Ovary (tissue), 9 donors: ENCODE measurements around the gene DHRS12. TPM values are rescaled to one million over a fixed set of nuclear protein-coding genes. Genes with fewer than 3 reads are reported as not detected.

Experiments
- DNase-seq, 5 donors: peaks; one replicate each; pipeline ENCODE4 v3.0.0-alpha.2; 2019 to 2020
- H3K27ac ChIP-seq, 2 donors: fragments of 200-600 bp; one replicate each; pipeline versions ENCODE4 v1.5.1 to v1.8.0; 2019 to 2022
- H3K27me3 ChIP-seq: fragments of 200-600 bp; one replicate; pipeline ENCODE4 v1.8.0; 2022
- H3K36me3 ChIP-seq: fragments of 200-600 bp; sonication (generic); one replicate; pipeline ENCODE4 v1.5.1; 2019
- H3K4me1 ChIP-seq: one replicate; pipeline ENCODE4 v1.8.1; 2013; ENCODE audit warnings: mild to moderate bottlenecking, moderate library complexity; ENCODE audit not compliant: insufficient read depth
- H3K4me3 ChIP-seq: fragments of 200-600 bp; sonication (generic); one replicate; pipeline ENCODE4 v1.5.1; 2017
- H3K9me3 ChIP-seq, 2 donors: fragments of 200-600 bp in 1 of 2; sonication (generic) in 1 of 2; one replicate each; pipeline versions ENCODE4 v1.5.1 to v1.8.1; 2013 to 2019; ENCODE audit warnings: mild to moderate bottlenecking in 1 of 2, moderate library complexity in 1 of 2
- CTCF ChIP-seq, 3 donors: fragments of 450-650 bp in 2 of 3; fragments of 200-600 bp in 1 of 3; IDR thresholded peaks; one replicate each; pipeline versions ENCODE4 v1.5.1 to v1.8.0; 2016 to 2022; ENCODE audit warnings: antibody characterized with exemption in 3 of 3, mild to moderate bottlenecking in 1 of 3
- EP300 ChIP-seq: sonication (generic); formaldehyde crosslinking; IDR thresholded peaks from one replicate; pipeline ENCODE4 v1.6.1; 2017; ENCODE audit warnings: antibody characterized with exemption
- POLR2A ChIP-seq: fragments of 450-650 bp; IDR thresholded peaks from one replicate; pipeline ENCODE4 v1.6.1; 2017; ENCODE audit warnings: antibody characterized with exemption, mild to moderate bottlenecking, moderate library complexity
- WGBS, 3 donors: extraction: QIAGEN DNeasy Blood & Tissue Kit in 1 of 3; methylation state at CpG; one replicate each; pipeline versions ENCODE4 v1.1.5 to v1.1.7; 2013 to 2017; 5-methylcytosine and 5-hydroxymethylcytosine counted together
- intact Hi-C, 4 donors: fragments of 100-400 bp; cut with DNase I; formaldehyde crosslinking; loops; one replicate each; pipeline versions ENCODE4 v1.11.0 to v1.15.1; 2022 to 2023
- polyA plus RNA-seq, 2 donors: library from polyadenylated mRNA; stranded (reverse); fragments of 200-250 nt in 1 of 2; fragments of 350-450 nt in 1 of 2; fragmentation: Illumina TruSeq in 1 of 2; extraction: RNeasy Lipid Tissue Mini Kit (QIAGEN cat#74804) in 1 of 2; gene quantifications; one replicate each; pipeline ENCODE4 v1.2.3, GENCODE V29; 2013 to 2014
- total RNA-seq, 7 donors: library from RNA; depleted of rRNA in 2 of 7; stranded (reverse); fragments of >200 nt in 2 of 7; fragmentation: NEBNext Ultra II Directional in 3 of 7; extraction: Animal tissue kit (Norgen Biotek cat#: 25700) in 3 of 7; gene quantifications; one replicate each; pipeline versions ENCODE4 v1.1.0 to v1.2.4, GENCODE V29; 2016 to 2023
- donor health status: DM: no; HTN: no; CAD: no; lungs with moderate emphysema.
- donor health status: DM: no; HTN: no; CAD: no.
- donor health status: Bipolar disorder and iron deficiency.
- donor health status: DM: yes; HTN: yes; CAD: no.
- donor health status: DM: no; HTN: no; CAD: no.
- donor health status: DM: yes; HTN: yes; CAD: no.

The DHRS12 gene
- total and polyA plus RNA-seq, 9 donors = 9.7 to 29.1 (median 18.3) TPM

- WGBS, 3 donors = 89 to 94% (median 90%) methylated on average over 3 of the region's 3 CpGs
- Histone ChIP-seq H3K36me3 (no peaks in the 10 kb centered on the region), H3K4me3 (no peak overlapping the region), H3K27ac (no peak overlapping the region), H3K9me3 (no peaks in the 10 kb centered on the region), H3K4me1 (peaks cover 10% of the 10 kb centered on the region), H3K27me3 (no peaks in the 10 kb centered on the region)
- DNase-seq = no peak
- TF ChIP-seq CTCF (IDR thresholded peaks at IDR 0.05) = no peak
- no peak for TF ChIP-seq POLR2A
- TF ChIP-seq EP300 = no peak
- intact Hi-C loops = loop anchor here in 3 of 4 donors (10.0 kb wide), 4 partner anchors 67 to 293 kb away; partner anchors contain the start of genes INTS6 (in 2 of the 3), DHRS12 (in 1 of the 3) and WDFY2 (in 1 of the 3)
Observed at GRCh38 chr13:51737609-51738008, 66.4 kb downstream of the DHRS12 start.

- intact Hi-C loops = loop anchor here in 3 of 4 donors (10.0 kb wide), 4 partner anchors 70 to 290 kb away; partner anchors contain the start of genes INTS6 (in 2 of the 3), DHRS12 (in 1 of the 3) and WDFY2 (in 1 of the 3)
- WGBS, 3 donors = 87 to 91% (median 90%) methylated on average over 2 of the region's 2 CpGs
Observed at GRCh38 chr13:51734786-51735185, 69.2 kb downstream of the DHRS12 start.

GRCh38 chr13:51733374-51734298 lies 70.3 kb downstream of the DHRS12 start:
- Histone ChIP-seq H3K4me3 (no peak overlapping the region), H3K36me3 (no peaks in the 10 kb centered on the region), H3K27me3 (no peaks in the 10 kb centered on the region), H3K9me3 (no peaks in the 10 kb centered on the region), H3K27ac (no peak overlapping the region), H3K4me1 (peaks cover 19% of the 10 kb centered on the region)
- intact Hi-C loops = loop anchor here in 3 of 4 donors (10.0 kb wide), 4 partner anchors 71 to 289 kb away; partner anchors contain the start of genes INTS6 (in 2 of the 3), DHRS12 (in 1 of the 3) and WDFY2 (in 1 of the 3)
- no peak for TF ChIP-seq EP300
- no peak for TF ChIP-seq POLR2A
- TF ChIP-seq CTCF (IDR thresholded peaks at IDR 0.05) = no peak
- 86 to 88% (median 87%) methylated on average over 3 of the region's 3 CpGs for WGBS, 3 donors
- no peak for DNase-seq

More at GRCh38 chr13:51734786-51735185, 69.2 kb downstream of the DHRS12 start:
- no peak for TF ChIP-seq CTCF (IDR thresholded peaks at IDR 0.05)
- TF ChIP-seq POLR2A = no peak
- TF ChIP-seq EP300 = no peak
- Histone ChIP-seq H3K27ac (no peak overlapping the region), H3K4me3 (no peak overlapping the region), H3K4me1 (peaks cover 22% of the 10 kb centered on the region), H3K9me3 (no peaks in the 10 kb centered on the region), H3K27me3 (no peaks in the 10 kb centered on the region), H3K36me3 (no peaks in the 10 kb centered on the region)
- no peak for DNase-seq

- WGBS, 3 donors = 14 to 26% (median 19%) methylated on average over 4 of the region's 4 CpGs
- peak overlapping the region in 1 of 2 donors; percentile 9 for H3K27ac ChIP-seq
Observed at GRCh38 chr13:51731759-51732158, 72.2 kb downstream of the DHRS12 start.

More at GRCh38 chr13:51731759-51732158, 72.2 kb downstream of the DHRS12 start:
- H3K4me1 ChIP-seq = peaks cover 19% of the 10 kb centered on the region
- DNase-seq = no peak
- TF ChIP-seq POLR2A = no peak
- peak; percentile 40 to 68 (median 51) for TF ChIP-seq CTCF (IDR thresholded peaks at IDR 0.05)
- H3K27me3 ChIP-seq = no peaks in the 10 kb centered on the region
- H3K36me3 ChIP-seq = no peaks in the 10 kb centered on the region
- intact Hi-C loops = loop anchor here in 3 of 4 donors (10.0 kb wide), 4 partner anchors 73 to 287 kb away; partner anchors contain the start of genes INTS6 (in 2 of the 3), DHRS12 (in 1 of the 3) and WDFY2 (in 1 of the 3)
- no peak overlapping the region for H3K4me3 ChIP-seq
- H3K9me3 ChIP-seq = no peaks in the 10 kb centered on the region
